Lung (tissue), 12 donors: ENCODE data around the gene IAH1. TPM values are rescaled to one million over a fixed set of nuclear protein-coding genes. Genes with fewer than 3 reads are reported as not detected.

Source experiments
- ATAC-seq: fragments of 200-7000 bp; cut with Tn5 transposase; one replicate; pipeline ENCODE4 v1.9.1; 2020; ENCODE audit warnings: moderate number of reproducible peaks; ENCODE audit not compliant: insufficient read depth, low FRiP score
- DNase-seq, 3 donors: peaks; one replicate each; pipeline ENCODE4 v3.0.0-alpha.2; 2013 to 2017
- H3K27ac ChIP-seq, 2 donors: one replicate each; pipeline ENCODE4 v1.5.1; 2013; ENCODE audit warnings: mild to moderate bottlenecking in 2 of 2, moderate library complexity in 2 of 2, control low read depth in 1 of 2, inconsistent platforms in 1 of 2, low read depth in 1 of 2, low read length in 1 of 2
- H3K27me3 ChIP-seq, 3 donors: one replicate each; pipeline ENCODE4 v1.5.1; 2013; ENCODE audit warnings: low read length in 2 of 3; ENCODE audit not compliant: control insufficient read depth in 3 of 3, insufficient read depth in 3 of 3
- H3K36me3 ChIP-seq, 4 donors: one replicate each; pipeline ENCODE4 v1.5.1; 2013; ENCODE audit warnings: low read length in 4 of 4, mild to moderate bottlenecking in 1 of 4, moderate library complexity in 1 of 4; ENCODE audit not compliant: control insufficient read depth in 4 of 4, insufficient read depth in 4 of 4
- H3K4me1 ChIP-seq, 5 donors: one replicate each; pipeline ENCODE4 v1.5.1; 2013; ENCODE audit warnings: low read length in 5 of 5, mild to moderate bottlenecking in 2 of 5, moderate library complexity in 1 of 5; ENCODE audit not compliant: control insufficient read depth in 5 of 5, insufficient read depth in 5 of 5
- H3K4me3 ChIP-seq: one replicate; pipeline ENCODE4 v1.5.1; 2013; ENCODE audit warnings: mild to moderate bottlenecking, control low read depth, moderate library complexity
- H3K9ac ChIP-seq, 2 donors: one replicate each; pipeline ENCODE4 v1.5.1; 2013; ENCODE audit warnings: low read length in 2 of 2, control low read depth in 1 of 2; ENCODE audit not compliant: insufficient read depth in 1 of 2
- H3K9me3 ChIP-seq, 4 donors: one replicate each; pipeline ENCODE4 v1.5.1; 2013; ENCODE audit warnings: low read length in 3 of 4, mild to moderate bottlenecking in 1 of 4, moderate library complexity in 1 of 4; ENCODE audit not compliant: control insufficient read depth in 4 of 4, insufficient read depth in 3 of 4
- WGBS, 2 donors: extraction: QIAGEN DNeasy Blood & Tissue Kit; methylation state at CpG; one replicate each; pipeline ENCODE4 v1.1.7; 2013; 5-methylcytosine and 5-hydroxymethylcytosine counted together
- polyA plus RNA-seq, 2 donors: library from polyadenylated mRNA; stranded (reverse); fragments of 200-250 nt; gene quantifications; one replicate each; pipeline ENCODE4 v1.2.1, GENCODE V29; 2013
- total RNA-seq, 2 donors: library from RNA; depleted of rRNA in 1 of 2; stranded (reverse); fragments of >200 nt in 1 of 2; gene quantifications; one replicate each; pipeline ENCODE4 v1.2.1, GENCODE V29; 2014 to 2021
- TF ChIP-seq, protein P1 (sequence below): IDR thresholded peaks from 2 replicates; pipeline ENCODE4 v1.5.1; 2012; ENCODE audit warnings: mild to moderate bottlenecking; ENCODE audit errors: control extremely low read depth, extremely low read depth
- donor health status: control.
- donor health status: control.
- donor health status: Bipolar disorder and iron deficiency.
- donor health status: healthy.
- donor health status: DM: yes; HTN: yes; CAD: no.

Gene IAH1
- total and polyA plus RNA-seq, 4 donors = 29.4 to 73.5 (median 43.5) TPM

DNA sequence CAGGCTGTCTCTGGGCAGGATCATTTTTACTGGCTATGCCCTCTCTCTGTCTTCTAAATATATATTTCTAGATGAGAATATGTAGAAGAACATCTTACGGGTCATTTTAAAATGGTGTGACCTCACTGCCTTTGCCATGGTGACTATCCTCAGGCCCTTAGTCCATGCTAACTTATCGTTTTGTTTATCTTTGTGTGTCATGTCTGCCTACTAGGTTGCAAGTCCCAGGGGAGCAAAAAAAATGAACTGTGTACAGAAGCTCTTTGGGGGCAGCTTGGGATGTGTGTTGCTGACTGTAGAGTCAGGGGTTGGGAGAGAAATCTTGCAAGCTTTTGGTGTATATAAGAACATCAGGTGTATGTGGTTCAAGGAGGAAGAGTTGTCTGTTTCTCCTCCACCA is 39.9 kb upstream of the IAH1 start:
- WGBS, 2 donors = 83 to 87% methylated on average over 2 of the region's 2 CpGs
- ATAC-seq = no peak
- TF ChIP-seq, protein P1, sequence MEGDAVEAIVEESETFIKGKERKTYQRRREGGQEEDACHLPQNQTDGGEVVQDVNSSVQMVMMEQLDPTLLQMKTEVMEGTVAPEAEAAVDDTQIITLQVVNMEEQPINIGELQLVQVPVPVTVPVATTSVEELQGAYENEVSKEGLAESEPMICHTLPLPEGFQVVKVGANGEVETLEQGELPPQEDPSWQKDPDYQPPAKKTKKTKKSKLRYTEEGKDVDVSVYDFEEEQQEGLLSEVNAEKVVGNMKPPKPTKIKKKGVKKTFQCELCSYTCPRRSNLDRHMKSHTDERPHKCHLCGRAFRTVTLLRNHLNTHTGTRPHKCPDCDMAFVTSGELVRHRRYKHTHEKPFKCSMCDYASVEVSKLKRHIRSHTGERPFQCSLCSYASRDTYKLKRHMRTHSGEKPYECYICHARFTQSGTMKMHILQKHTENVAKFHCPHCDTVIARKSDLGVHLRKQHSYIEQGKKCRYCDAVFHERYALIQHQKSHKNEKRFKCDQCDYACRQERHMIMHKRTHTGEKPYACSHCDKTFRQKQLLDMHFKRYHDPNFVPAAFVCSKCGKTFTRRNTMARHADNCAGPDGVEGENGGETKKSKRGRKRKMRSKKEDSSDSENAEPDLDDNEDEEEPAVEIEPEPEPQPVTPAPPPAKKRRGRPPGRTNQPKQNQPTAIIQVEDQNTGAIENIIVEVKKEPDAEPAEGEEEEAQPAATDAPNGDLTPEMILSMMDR = no peak
- DNase-seq = no peak
- Histone ChIP-seq H3K4me1 (no peaks in the 10 kb centered on the region), H3K36me3 (peaks cover 20 to 51% (median 27%) of the 10 kb centered on the region in 4 donors), H3K27ac (no peak overlapping the region), H3K27me3 (no peaks in the 10 kb centered on the region), H3K9ac (no peak overlapping the region), H3K4me3 (no peak overlapping the region), H3K9me3 (no peaks in the 10 kb centered on the region)

DNA sequence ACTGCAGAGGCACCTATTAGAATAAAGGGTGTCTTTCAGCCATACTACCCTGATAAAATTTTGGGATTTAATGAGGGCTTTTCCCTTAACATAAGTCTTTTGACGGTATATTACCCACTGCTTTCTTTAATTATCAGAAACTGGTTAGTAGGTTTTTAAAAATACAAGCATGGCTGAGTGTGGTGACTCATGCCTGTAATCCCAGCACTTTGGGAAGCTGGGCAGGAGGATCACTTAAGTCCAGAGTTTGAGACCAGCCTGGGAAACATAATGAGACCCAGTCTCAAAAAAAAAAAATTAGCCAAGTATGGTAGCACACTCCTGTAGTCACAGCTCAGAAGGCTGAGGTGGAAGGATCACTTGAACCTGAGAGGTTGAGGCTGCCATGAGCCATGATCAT is 34.8 kb upstream of the IAH1 start:
- no peaks in the 10 kb centered on the region for H3K4me1 ChIP-seq
- TF ChIP-seq, protein P1 = no peak
- H3K27ac ChIP-seq = no peak overlapping the region
- DNase-seq (no peak), ATAC-seq (no peak)
- WGBS, 2 donors = 97 to 100% methylated on average over 1 of the region's 1 CpG
- H3K4me3 ChIP-seq = no peak overlapping the region
- H3K27me3 ChIP-seq = no peaks in the 10 kb centered on the region
- peaks cover 22 to 42% (median 32%) of the 10 kb centered on the region in 4 donors for H3K36me3 ChIP-seq
- no peaks in the 10 kb centered on the region for H3K9me3 ChIP-seq
- no peak overlapping the region for H3K9ac ChIP-seq

DNA sequence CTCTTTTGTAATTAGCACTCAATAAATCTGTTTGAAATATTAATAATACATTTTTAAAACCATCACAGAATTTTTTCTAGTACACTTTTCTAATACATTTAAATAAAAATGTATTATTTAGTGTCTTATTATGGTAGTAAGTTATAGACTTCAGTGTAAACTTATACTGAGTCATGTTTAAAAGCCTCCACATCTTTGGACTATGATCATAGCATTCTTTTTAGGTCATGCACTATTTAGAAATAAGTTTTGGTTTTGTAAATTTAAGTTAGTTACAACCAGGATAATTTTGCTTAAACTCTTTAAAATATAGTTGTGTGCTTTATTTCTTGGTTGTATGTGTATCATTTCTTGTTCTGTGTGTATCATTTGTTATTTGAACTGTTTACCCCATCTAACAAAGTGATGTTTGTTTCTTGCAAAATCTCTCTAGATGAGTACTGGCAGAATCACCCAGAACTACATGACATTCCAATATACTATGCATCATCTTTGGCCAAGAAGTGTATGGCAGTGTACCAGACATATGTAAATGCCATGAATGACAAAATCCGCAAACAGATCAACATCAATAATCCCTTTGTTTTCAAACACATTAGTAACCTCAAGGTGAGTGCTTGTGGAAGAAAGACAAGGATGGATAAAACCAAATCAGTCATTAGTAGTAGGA is 34.2 kb upstream of the IAH1 start:
- TF ChIP-seq, protein P1 = no peak
- H3K4me1 ChIP-seq = no peaks in the 10 kb centered on the region
- WGBS, 2 donors = 96 to 100% methylated on average over 1 of the region's 1 CpG
- no peak overlapping the region for H3K9ac ChIP-seq
- H3K27me3 ChIP-seq = no peaks in the 10 kb centered on the region
- ATAC-seq (no peak), DNase-seq (no peak)
- no peaks in the 10 kb centered on the region for H3K9me3 ChIP-seq
- H3K36me3 ChIP-seq = peaks cover 24 to 41% (median 33%) of the 10 kb centered on the region in 4 donors
- H3K4me3 ChIP-seq = no peak overlapping the region
- H3K27ac ChIP-seq = no peak overlapping the region

DNA sequence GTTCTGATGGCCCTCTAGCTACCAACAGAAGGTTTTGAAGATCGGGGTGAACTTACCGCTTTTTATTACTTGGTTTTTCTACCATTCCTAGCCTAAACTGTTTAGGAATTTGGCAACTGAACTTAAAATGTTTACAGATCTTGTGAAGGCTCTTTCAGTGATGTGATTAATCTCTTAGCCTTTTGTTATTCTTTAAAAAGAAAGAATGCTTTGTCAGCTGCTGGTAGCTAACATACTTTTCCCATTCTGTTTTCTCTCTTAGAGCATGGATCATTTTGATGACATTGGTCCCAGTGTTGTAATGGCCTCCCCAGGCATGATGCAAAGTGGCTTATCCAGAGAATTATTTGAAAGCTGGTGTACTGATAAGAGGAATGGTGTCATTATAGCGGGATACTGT is 32.8 kb upstream of the IAH1 start:
- WGBS, 2 donors = 78 to 79% methylated on average over 3 of the region's 3 CpGs
- TF ChIP-seq, protein P1 = no peak
- ATAC-seq = no peak

More for the DNA sequence above, 32.8 kb upstream of the IAH1 start:
- no peak overlapping the region for H3K4me3 ChIP-seq
- no peak overlapping the region for H3K9ac ChIP-seq
- peaks cover 26 to 46% (median 38%) of the 10 kb centered on the region in 4 donors for H3K36me3 ChIP-seq
- H3K9me3 ChIP-seq = no peaks in the 10 kb centered on the region
- H3K27me3 ChIP-seq = no peaks in the 10 kb centered on the region
- H3K4me1 ChIP-seq = no peaks in the 10 kb centered on the region
- DNase-seq = no peak
- no peak overlapping the region for H3K27ac ChIP-seq
